GM12873 (cell line): ENCODE results near the gene DDN.

Source experiments
- CTCF ChIP-seq: IDR thresholded peaks from 2 replicates; pipeline ENCODE4 v1.5.1; 2012; ENCODE audit warnings: low read depth, mild to moderate bottlenecking, moderate library complexity, low read length, control low read depth; ENCODE audit not compliant: insufficient read depth; ENCODE audit errors: missing control alignments

Gene DDN

GRCh38 chr12:49018261-49019119 is 19.3 kb upstream of the DDN start, which contains the start of gene PRKAG1:
PRKAG1 (minus strand) TSS chr12:49018776; CDS start chr12:49018740, 36 bp downstream.
- peak; percentile 60 for TF ChIP-seq CTCF

- no peak for TF ChIP-seq CTCF
Measured at GRCh38 chr12:49017891-49018260, 18.7 kb upstream of the DDN start.

GRCh38 chr12:49015196-49015595 is 16.0 kb upstream of the DDN start:
- no peak for TF ChIP-seq CTCF

GRCh38 chr12:49014547-49014946 is 15.4 kb upstream of the DDN start:
- peak; percentile 7 for TF ChIP-seq CTCF

GRCh38 chr12:49013428-49013827 is 14.3 kb upstream of the DDN start:
- TF ChIP-seq CTCF = no peak

- no peak for TF ChIP-seq CTCF
Measured at GRCh38 chr12:49012739-49013138, 13.6 kb upstream of the DDN start.

GRCh38 chr12:49010092-49010668 is 11.0 kb upstream of the DDN start:
- TF ChIP-seq CTCF = no peak
